Common myeloid progenitor, CD34-positive (primary cell): ENCODE data around the gene WDR82.

Experiments used
- CTCF ChIA-PET: fragments of 350-600 bp; sonication (Branson Sonifier 250); formaldehyde crosslinking; loops from one replicate; lab custom pipeline; 2021; ENCODE audit warnings: antibody characterized with exemption; lab: Charles Lee
- POLR2A ChIA-PET: fragments of 350-600 bp; sonication (Branson Sonifier 250); formaldehyde crosslinking; loops from one replicate; lab custom pipeline; 2021; ENCODE audit warnings: antibody characterized with exemption; lab: Charles Lee
- DNase-seq, 3 donors: peaks; one replicate each; pipeline versions ENCODE4 v3.0.0 to v3.0.0-alpha.2; 2013
- H3K27ac ChIP-seq, 2 experiments: 1 replicate in 1 of 2; 2 replicates in 1 of 2; pipeline ENCODE4 v1.7.0; 2013; ENCODE audit warnings: inconsistent platforms in 2 of 2, low read length in 2 of 2, mild to moderate bottlenecking in 2 of 2, low read depth in 1 of 2, moderate library complexity in 1 of 2; ENCODE audit not compliant: severe bottlenecking in 2 of 2, insufficient read depth in 1 of 2, poor library complexity in 1 of 2
- H3K27me3 ChIP-seq, 5 experiments: replicated peaks in 2 of 5; 1 replicate in 3 of 5; 2 replicates in 2 of 5; pipeline versions ENCODE4 v1.6.1 to v1.7.0; 2013; ENCODE audit warnings: low read length in 4 of 5, mild to moderate bottlenecking in 2 of 5, moderate library complexity in 2 of 5, inconsistent platforms in 1 of 5; ENCODE audit not compliant: insufficient read depth in 5 of 5, control insufficient read depth in 4 of 5
- H3K36me3 ChIP-seq, 4 experiments: 1 replicate in 2 of 4; 2 replicates in 2 of 4; pipeline versions ENCODE4 v1.6.1 to v1.7.0; 2013; ENCODE audit warnings: low read length in 3 of 4, control low read depth in 1 of 4, mild to moderate bottlenecking in 1 of 4; ENCODE audit not compliant: control insufficient read depth in 4 of 4, insufficient read depth in 4 of 4
- H3K4me1 ChIP-seq, 4 experiments: 1 replicate in 3 of 4; 2 replicates in 1 of 4; pipeline versions ENCODE4 v1.6.1 to v1.7.1; 2013; ENCODE audit warnings: low read length in 3 of 4, mild to moderate bottlenecking in 3 of 4, control low read depth in 1 of 4, inconsistent platforms in 1 of 4, moderate library complexity in 1 of 4; ENCODE audit not compliant: control insufficient read depth in 4 of 4, insufficient read depth in 4 of 4; ENCODE audit errors: control extremely low read depth in 1 of 4
- H3K4me3 ChIP-seq, 7 experiments: 1 replicate in 4 of 7; 2 replicates in 3 of 7; pipeline versions ENCODE4 v1.5.1 to v1.7.0; 2013; ENCODE audit warnings: mild to moderate bottlenecking in 7 of 7, low read length in 6 of 7, moderate library complexity in 6 of 7, inconsistent platforms in 2 of 7, low read depth in 2 of 7, control low read depth in 1 of 7; ENCODE audit not compliant: insufficient read depth in 4 of 7, control insufficient read depth in 1 of 7; ENCODE audit errors: extremely low read depth in 1 of 7
- H3K9me3 ChIP-seq, 5 experiments: 1 replicate in 4 of 5; 2 replicates in 1 of 5; pipeline versions ENCODE4 v1.6.1 to v1.7.1; 2013; ENCODE audit warnings: low read length in 4 of 5, mild to moderate bottlenecking in 2 of 5, inconsistent platforms in 1 of 5, low read depth in 1 of 5, moderate library complexity in 1 of 5; ENCODE audit not compliant: control insufficient read depth in 4 of 5, insufficient read depth in 2 of 5; ENCODE audit errors: control extremely low read depth in 1 of 5
- WGBS: methylation state at CpG from one replicate; pipeline ENCODE4 v1.1.5; 2013; ENCODE audit not compliant: insufficient coverage; 5-methylcytosine and 5-hydroxymethylcytosine counted together

The WDR82 gene

DNA sequence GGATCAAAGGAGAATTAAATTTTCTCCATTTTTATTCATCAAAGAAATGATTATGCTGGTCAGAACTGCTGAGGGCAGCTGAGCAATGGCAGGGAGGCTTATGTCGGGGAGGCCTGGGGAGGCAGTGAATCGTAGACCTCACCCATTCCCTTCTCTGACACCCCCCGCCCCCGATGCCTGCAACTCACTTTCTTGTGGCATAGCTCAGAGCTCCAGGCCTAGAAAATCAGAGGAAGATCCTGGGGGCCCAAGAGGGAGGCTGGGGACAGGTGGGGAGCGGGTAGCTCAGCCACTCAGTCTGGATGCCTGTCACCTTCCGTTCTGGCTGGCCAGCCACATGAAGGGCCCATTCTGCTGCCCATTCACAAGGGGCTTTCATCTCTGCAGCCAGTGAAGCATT is 36.6 kb upstream of the WDR82 start:
- ChIA-PET POLR2A (no interaction called here), CTCF (interaction anchor here (0.8 to 2.0 kb wide), 4 partner anchors 12 to 23 kb away, joined by 3 to 5 read pairs (median 4); no protein-coding TSS in a partner anchor)
- H3K27me3 ChIP-seq, result no peaks in the 10 kb centered on the region
- peaks cover 0 to 11% (median 7%) of the 10 kb centered on the region in 4 experiments for H3K4me1 ChIP-seq
- no peak overlapping the region for H3K4me3 ChIP-seq
- no peak overlapping the region for H3K27ac ChIP-seq
- no peak for DNase-seq
- WGBS, result 93% methylated on average over 4 of the region's 6 CpGs
- H3K36me3 ChIP-seq, result peaks cover 0 to 10% (median 3%) of the 10 kb centered on the region in 4 experiments
- no peaks in the 10 kb centered on the region for H3K9me3 ChIP-seq

DNA sequence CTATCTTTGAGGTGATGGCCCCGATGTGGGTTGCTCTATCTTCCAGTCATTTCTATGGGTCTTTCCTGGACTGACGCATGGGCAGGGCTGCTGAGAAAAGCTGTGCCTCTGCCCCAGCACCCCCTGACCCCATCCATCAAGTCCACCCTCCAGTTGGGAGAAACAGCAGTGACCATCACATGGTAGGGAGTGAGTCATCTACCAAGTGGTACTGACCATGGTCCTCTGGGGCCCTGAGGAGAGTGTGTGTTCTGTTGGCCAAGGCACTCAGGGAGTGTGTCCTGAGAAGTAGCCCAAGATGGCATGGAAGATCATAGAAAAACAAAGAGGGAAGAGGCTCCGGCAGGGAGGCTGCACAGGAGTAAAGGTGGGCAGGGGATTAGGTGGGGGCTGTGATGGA is 36.0 kb upstream of the WDR82 start:
- 97% methylated on average over 3 of the region's 3 CpGs for WGBS
- Histone ChIP-seq H3K36me3 (peaks cover 0 to 9% (median 5%) of the 10 kb centered on the region in 4 experiments), H3K27ac (no peak overlapping the region), H3K27me3 (no peaks in the 10 kb centered on the region), H3K9me3 (no peaks in the 10 kb centered on the region), H3K4me3 (no peak overlapping the region), H3K4me1 (peaks cover 0 to 11% (median 7%) of the 10 kb centered on the region in 4 experiments)
- no peak for DNase-seq
- POLR2A ChIA-PET, result no interaction called here
- CTCF ChIA-PET, result interaction anchor here (0.8 to 2.0 kb wide), 3 partner anchors 15 to 22 kb away, joined by 3 to 5 read pairs (median 4); no protein-coding TSS in a partner anchor

DNA sequence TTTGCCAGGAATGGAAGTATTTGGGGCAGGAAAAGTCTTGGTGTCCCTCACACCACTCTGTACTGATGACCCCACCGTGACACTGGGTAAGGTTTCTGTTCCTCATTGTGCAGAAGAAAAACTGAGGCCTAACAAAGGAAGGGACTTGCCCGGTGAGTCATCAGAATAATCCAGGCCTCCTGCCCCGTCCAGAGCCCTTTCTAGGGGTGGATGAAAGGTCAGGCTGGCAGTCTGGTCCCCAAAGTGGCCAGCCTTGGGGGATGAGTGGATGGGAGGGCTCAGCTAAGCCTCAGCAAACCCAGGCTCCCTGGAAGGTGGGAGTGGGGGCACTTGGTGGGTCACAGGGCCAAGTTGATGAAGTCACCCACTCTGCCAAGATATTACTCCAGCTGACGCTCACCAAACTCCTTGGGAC is 35.3 kb upstream of the WDR82 start:
- CTCF ChIA-PET, result interaction anchor here (1.3 kb wide), 1 partner anchor 82 kb away, joined by 3 read pairs; no protein-coding TSS in a partner anchor
- no peaks in the 10 kb centered on the region for H3K27me3 ChIP-seq
- H3K36me3 ChIP-seq, result peaks cover 0 to 9% (median 5%) of the 10 kb centered on the region in 4 experiments
- POLR2A ChIA-PET, result no interaction called here
- no peaks in the 10 kb centered on the region for H3K9me3 ChIP-seq
- 82% methylated on average over 4 of the region's 4 CpGs for WGBS
- DNase-seq, result no peak
- no peak overlapping the region for H3K4me3 ChIP-seq
- no peak overlapping the region for H3K27ac ChIP-seq
- H3K4me1 ChIP-seq, result peaks cover 0 to 11% (median 7%) of the 10 kb centered on the region in 4 experiments

DNA sequence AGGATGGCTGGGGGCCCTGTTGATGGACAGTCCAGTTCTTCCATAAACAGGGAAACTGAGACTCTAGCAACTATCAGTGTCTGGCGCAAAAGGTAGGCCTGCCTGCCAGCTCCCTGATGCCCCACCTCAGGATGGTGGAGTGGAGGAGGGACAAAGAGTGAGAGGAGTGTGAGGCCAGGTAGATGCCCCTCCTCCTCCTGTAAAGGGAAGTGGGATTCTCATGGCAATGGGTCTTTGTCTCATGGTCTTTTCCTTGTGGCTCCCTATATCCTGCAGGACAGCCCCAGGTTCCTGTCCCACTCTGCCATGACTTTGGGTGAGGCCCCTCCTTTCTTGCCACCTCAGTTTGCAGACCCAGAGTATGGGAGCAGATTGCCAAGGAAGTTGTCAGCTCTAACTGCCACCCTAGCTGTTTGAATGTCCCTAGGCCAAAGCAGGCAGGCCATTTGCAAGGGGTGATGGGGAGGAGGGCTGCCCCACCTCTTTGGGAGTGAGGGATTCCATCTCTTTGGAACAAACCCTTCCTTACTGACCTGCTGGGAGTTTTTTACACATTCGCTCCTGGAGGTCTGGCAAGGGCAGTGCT is 34.8 kb upstream of the WDR82 start:
- Histone ChIP-seq H3K9me3 (no peaks in the 10 kb centered on the region), H3K36me3 (peaks cover 0 to 9% (median 5%) of the 10 kb centered on the region in 4 experiments), H3K27me3 (no peaks in the 10 kb centered on the region), H3K4me1 (peaks cover 0 to 11% (median 8%) of the 10 kb centered on the region in 4 experiments), H3K27ac (no peak overlapping the region), H3K4me3 (no peak overlapping the region)
- 100% methylated on average over 2 of the region's 2 CpGs for WGBS
- POLR2A ChIA-PET, result no interaction called here
- CTCF ChIA-PET, result interaction anchor here (1.3 to 2.1 kb wide), 2 partner anchors 14 to 82 kb away, joined by 3 to 4 read pairs; no protein-coding TSS in a partner anchor
- DNase-seq, result no peak

DNA sequence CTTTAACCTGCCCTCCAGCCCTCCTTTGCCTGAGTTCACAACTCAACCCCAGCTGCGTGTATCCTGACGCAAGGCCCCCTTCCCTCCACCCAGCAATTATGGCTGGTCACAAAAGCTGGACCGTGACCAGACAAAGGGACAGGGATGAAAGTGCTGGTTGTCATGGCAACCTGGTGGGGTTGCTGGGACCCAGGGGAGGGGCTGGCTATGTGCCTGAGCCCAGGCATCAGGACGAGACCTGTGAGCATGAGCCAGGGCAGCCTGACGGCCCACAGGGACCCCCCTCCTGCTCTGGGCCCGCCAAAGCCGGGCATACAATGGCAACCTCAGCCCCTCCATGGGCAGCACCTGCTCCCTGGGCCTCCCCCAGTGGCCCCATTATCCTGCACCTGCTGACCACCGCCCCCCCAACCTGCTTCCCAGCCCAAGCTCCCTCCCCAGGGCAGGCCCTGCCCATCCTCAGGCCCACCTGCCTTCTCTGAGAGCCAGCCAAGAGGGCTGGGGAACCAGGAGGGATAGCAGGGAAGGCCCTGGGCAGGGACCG is 33.2 kb upstream of the WDR82 start:
- no peak for DNase-seq
- ChIA-PET CTCF (interaction anchor here (1.1 to 2.1 kb wide), 3 partner anchors 13 to 27 kb away, joined by 3 to 4 read pairs (median 3); no protein-coding TSS in a partner anchor), POLR2A (no interaction called here)
- 98% methylated on average over 5 of the region's 9 CpGs for WGBS
- Histone ChIP-seq H3K27ac (no peak overlapping the region), H3K9me3 (no peaks in the 10 kb centered on the region), H3K36me3 (peaks cover 0 to 9% (median 5%) of the 10 kb centered on the region in 4 experiments), H3K4me3 (no peak overlapping the region), H3K27me3 (no peaks in the 10 kb centered on the region), H3K4me1 (peaks cover 0 to 22% (median 12%) of the 10 kb centered on the region in 4 experiments)

DNA sequence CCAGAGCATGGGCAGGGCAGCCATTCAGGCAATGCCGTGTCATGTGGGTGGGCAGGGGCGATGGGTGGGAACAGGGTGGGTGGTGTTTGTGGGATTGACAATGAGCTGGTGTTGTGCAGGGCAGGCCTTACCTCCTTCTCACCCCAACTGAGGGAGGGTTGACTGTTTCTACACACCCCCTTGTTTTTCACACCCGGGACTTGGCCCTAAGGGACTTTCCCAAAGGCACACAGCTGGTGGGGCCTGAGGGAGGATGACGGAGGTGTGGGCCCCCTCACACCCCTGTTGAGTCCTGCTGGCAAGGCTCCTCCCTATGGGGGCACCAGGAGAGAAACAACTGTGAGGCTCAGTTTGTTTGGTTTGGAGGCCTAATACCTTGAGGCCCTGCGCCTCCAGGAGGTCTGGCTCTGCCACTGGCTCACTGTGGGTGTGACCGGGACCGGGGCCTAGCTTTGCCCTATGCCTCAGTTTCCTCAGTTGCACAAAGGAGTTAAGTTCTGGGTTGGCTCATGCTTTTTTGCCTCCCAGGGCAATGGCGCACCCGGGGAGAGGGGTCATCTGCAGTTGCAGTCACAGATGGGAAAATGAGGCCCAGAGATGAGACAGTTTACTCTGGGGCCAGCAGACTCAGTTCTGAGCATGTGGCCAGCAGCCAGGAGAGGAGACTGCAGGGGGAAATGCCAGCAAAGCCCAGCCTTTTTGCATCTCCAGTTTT is 32.6 kb upstream of the WDR82 start:
- ChIA-PET POLR2A (no interaction called here), CTCF (interaction anchor here (1.1 to 2.1 kb wide), 3 partner anchors 12 to 28 kb away, joined by 3 to 4 read pairs (median 3); no protein-coding TSS in a partner anchor)
- H3K9me3 ChIP-seq, result no peaks in the 10 kb centered on the region
- no peak overlapping the region for H3K27ac ChIP-seq
- DNase-seq, result peak in 2 of 3 donors; percentile 29 to 38
- WGBS, result 97% methylated on average over 7 of the region's 9 CpGs
- H3K36me3 ChIP-seq, result peaks cover 0 to 9% (median 4%) of the 10 kb centered on the region in 4 experiments
- H3K27me3 ChIP-seq, result no peaks in the 10 kb centered on the region
- H3K4me1 ChIP-seq, result peaks cover 0 to 22% (median 12%) of the 10 kb centered on the region in 4 experiments
- no peak overlapping the region for H3K4me3 ChIP-seq
